ENCODE measurements around the gene SNW1. TPM values are rescaled to one million over a fixed set of nuclear protein-coding genes. Genes with fewer than 3 reads are reported as not detected.

SNW1 gene
- total RNA-seq, 2 donors from 2014 or later: 105 to 142 TPM

DNA sequence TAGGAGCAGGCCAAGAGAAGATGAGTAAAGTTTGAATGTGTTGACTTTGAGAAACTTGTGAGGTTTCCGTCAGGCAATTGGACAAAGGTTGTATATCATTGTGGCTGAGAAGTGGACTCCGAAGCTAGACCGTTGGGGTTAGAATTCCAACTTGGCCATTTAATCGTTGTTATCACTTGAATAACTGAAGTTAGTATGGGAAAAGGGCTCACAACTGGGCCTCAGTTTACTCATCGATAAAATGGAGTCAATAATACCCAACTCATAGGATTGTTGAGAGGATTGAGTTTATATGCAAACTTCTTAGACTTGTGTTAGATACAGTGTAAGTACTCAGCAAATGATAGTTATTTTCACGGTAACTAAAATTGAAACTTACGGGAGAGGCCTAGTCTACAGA, 52.2 kb downstream of the SNW1 start:
- Mint-ChIP-seq H3K27ac (peak overlapping the region; percentile 91 to 98), H3K36me3 (peaks cover 32 to 33% of the 10 kb centered on the region in 2 donors), H3K9me3 (no peaks in the 10 kb centered on the region)
- ATAC-seq (no peak), DNase-seq (ENCODE audit: low spot score in 2 of 2) (no peak)

- peak; percentile 96 to 100 for ATAC-seq
- Mint-ChIP-seq H3K36me3 (peaks cover 32 to 33% of the 10 kb centered on the region in 2 donors), H3K9me3 (no peaks in the 10 kb centered on the region), H3K27ac (peak within 1 kb of the TSS; percentile 91 to 98)
- DNase-seq (ENCODE audit: low spot score in 2 of 2): peak; percentile 84 to 87
Measured at GRCh38 chr14:77707724-77708408, 53.1 kb downstream of the SNW1 start, which contains the start of the genes ALKBH1 and SLIRP. TSS of gene ALKBH1 (minus strand) at chr14:77708023. CDS start at chr14:77708004, 19 bp downstream. TSS of gene SLIRP (plus strand) at chr14:77708103. CDS start at chr14:77708112, 9 bp downstream.

DNA sequence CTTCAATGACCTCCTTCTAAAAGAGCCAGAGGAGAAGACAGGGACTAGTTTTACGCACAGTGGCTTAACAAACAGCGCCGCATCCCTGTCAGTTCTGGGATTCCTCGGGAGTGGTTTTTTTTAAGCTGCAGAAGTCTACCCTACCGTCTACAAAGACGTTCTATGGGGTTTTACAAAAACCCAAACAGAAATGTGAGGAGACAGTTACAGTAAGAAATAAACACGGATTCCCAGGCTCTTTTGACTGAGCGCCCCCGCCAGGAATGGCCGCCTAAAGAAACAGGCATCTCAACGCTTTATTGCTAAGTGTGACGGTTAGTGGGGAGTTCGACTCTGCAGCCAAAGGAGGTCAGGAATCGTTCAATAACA, 53.6 kb downstream of the SNW1 start:
- H3K36me3 Mint-ChIP-seq: peaks cover 32 to 33% of the 10 kb centered on the region in 2 donors
- ATAC-seq (peak; percentile 8 to 19), DNase-seq (ENCODE audit: low spot score in 2 of 2) (no peak)

GRCh38 chr14:77691259-77691658, 69.7 kb downstream of the SNW1 start:
- Mint-ChIP-seq H3K9me3 (no peaks in the 10 kb centered on the region), H3K27ac (no peak overlapping the region), H3K36me3 (peaks cover 0 to 10% of the 10 kb centered on the region in 2 donors)
- ATAC-seq (no peak), DNase-seq (ENCODE audit: low spot score in 2 of 2) (no peak)

More for the DNA sequence above, 53.6 kb downstream of the SNW1 start:
- peak overlapping the region; percentile 91 to 98 for H3K27ac Mint-ChIP-seq
- H3K9me3 Mint-ChIP-seq: no peaks in the 10 kb centered on the region

DNA sequence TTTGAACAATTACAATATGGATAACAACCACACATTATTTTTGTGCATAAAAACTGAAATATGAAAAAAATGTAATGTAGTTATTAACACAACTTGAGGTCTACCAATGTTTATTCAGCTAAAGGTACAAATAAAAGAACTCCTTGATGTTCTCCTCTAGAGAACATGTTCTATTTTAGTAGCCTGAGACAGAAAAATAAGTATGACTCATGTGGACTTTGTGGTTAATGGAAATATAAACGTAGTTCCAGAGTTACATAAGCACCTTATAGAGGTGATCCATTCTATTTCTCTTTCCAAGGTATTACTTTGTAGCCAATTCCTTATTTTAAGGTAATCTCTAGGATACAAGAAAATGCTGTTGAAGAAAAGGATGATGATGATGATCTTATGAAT, 78.8 kb downstream of the SNW1 start:
- H3K36me3 Mint-ChIP-seq: peaks cover 0 to 4% of the 10 kb centered on the region in 2 donors
- DNase-seq (ENCODE audit: low spot score in 2 of 2) (no peak), ATAC-seq (no peak)
- H3K9me3 Mint-ChIP-seq: no peaks in the 10 kb centered on the region
- H3K27ac Mint-ChIP-seq: no peak overlapping the region

- H3K9me3 Mint-ChIP-seq: no peaks in the 10 kb centered on the region
- no peaks in the 10 kb centered on the region for H3K36me3 Mint-ChIP-seq
- DNase-seq (ENCODE audit: low spot score in 2 of 2) (no peak), ATAC-seq (no peak)
- H3K27ac Mint-ChIP-seq: no peak overlapping the region
Measured at GRCh38 chr14:77681196-77682157, 79.5 kb downstream of the SNW1 start.

DNA sequence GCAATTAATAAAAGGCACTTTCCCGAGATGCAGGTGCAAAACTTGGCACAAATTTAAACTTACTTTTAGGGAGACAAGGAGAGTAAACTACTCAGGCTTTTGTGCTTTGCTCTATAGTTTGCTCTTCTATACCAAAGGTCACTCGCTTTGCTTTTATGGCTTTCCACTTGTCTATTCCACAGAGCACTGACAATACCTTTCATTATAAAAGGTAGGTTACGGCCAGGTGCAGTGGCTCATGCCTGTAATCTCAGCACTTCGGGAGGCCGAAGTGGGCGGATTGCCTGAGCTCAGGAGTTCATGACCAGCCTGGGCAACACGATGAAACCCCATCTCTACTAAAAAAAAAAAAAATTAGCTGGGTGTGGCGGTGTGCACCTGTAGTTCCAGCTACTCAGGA, 86.0 kb downstream of the SNW1 start:
- H3K36me3 Mint-ChIP-seq: peaks cover 5 to 8% of the 10 kb centered on the region in 2 donors
- peak overlapping the region in 1 of 2 donors; percentile 77 for H3K27ac Mint-ChIP-seq
- ATAC-seq (no peak), DNase-seq (ENCODE audit: low spot score in 2 of 2) (no peak)
- H3K9me3 Mint-ChIP-seq: no peaks in the 10 kb centered on the region

DNA sequence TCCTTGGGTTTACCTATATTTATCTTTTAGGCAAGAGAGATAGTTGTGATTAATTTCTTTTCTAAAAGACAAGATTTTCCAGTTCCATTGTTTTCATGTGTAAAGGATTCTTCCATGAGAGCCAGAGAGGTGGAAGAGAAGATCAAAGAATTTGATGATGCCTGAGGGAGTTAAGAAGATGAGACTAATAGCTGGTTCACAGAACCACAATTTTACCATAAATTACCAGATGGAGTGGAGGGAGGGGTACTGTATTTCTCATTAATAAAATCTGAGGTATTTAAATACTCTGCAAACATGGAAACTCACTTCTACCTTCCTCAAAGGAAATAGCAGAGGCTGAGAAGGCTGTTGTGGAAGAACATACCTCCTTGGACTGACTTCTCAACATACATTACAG, 87.8 kb downstream of the SNW1 start:
- no peaks in the 10 kb centered on the region for H3K9me3 Mint-ChIP-seq
- no peak for DNase-seq (ENCODE audit: low spot score in 2 of 2)
- H3K27ac Mint-ChIP-seq: no peak overlapping the region
- H3K36me3 Mint-ChIP-seq: peaks cover 5 to 8% of the 10 kb centered on the region in 2 donors
- no peak for ATAC-seq

Other genes starting within 250 kb of the SNW1 start
- 10 to 100 TPM; 18.8 to 25.8 TPM for gene SPTLC2, start 144.5 kb downstream of the SNW1 start, total RNA-seq
- gene ALKBH1, start 53.1 kb downstream of the SNW1 start, total RNA-seq: 10 to 100 TPM; 16.6 to 17.2 TPM
- 100 to 1,000 TPM in 1 of 2 donors, 10 to 100 TPM in 1; 45.9 to 123 TPM for gene SLIRP, start 53.1 kb downstream of the SNW1 start, total RNA-seq
- gene ADCK1, start 39.0 kb upstream of the SNW1 start, total RNA-seq: 1 to 10 TPM; 2.4 to 2.8 TPM

Data from activated naive CD4-positive, alpha-beta T cell treated with anti-CD3 and anti-CD28 coated beads, Interleukin-2, amount 50 U/mL, for 72 hours (primary cell).